HG03175 (cell line): ENCODE measurements around the gene LINGO1.

Experiments used
- ATAC-seq: cut with Tn5 transposase; IDR thresholded peaks from one replicate; pipeline ENCODE4 v1.9.1; 2021; ENCODE audit warnings: mild to moderate bottlenecking, moderate library complexity; ENCODE audit not compliant: unreplicated experiment

The LINGO1 gene

DNA sequence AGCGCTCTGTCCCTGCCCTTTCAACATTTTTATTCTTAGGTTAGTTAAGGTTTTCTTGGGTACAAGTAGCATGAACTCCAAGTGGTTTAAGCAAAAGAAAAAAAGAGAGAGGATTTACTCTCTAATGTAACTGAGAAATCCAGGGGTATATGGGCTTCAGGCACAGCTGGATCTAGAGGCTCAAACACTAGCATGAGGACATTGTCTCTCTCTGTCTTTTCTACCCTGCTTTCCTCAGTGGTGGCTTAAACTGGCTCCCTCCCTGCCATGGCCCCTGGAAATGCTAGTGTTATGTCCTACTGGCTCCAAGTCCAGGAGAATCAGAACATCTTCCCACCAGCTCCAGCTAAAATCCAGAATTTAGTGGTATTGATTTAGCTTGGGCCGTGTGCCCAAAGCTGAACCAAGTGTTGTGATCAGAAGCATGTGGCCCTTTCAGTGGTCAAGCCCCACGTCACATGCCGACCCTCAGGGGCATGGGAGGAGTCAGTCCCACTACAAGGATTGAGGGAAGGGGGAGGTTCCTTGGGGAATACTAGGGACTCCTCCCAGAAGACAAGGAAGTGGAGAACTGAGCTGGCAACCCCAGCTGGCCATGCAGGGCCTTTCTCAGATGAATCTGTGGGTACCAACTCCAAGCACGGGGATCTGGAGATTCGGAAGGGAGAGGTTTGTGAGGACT, 58.0 kb downstream of the LINGO1 start:
- ATAC-seq: no peak

- ATAC-seq: no peak
Observed at GRCh38 chr15:77573802-77574201, 58.9 kb downstream of the LINGO1 start.

DNA sequence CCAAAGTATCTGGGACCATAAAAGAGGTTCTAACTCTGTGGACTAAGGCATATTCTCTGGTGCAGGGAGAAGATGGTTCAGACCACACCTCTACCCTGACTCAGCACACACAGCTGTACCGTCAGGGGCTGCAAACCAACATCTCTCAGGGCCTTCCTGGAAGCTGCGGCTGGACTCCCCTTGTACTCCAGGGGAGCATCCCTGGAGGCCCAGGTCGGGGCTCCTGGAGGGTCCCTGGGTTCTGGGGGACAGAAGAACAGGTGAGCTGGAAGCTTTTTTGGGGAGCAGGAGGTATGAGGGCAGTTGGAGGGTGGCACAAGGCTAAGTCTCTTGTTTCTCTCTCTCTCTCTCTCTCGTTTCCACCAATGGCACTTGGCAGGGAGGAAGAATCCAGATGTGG, 60.5 kb downstream of the LINGO1 start:
- no peak for ATAC-seq

- no peak for ATAC-seq
Observed at GRCh38 chr15:77571741-77572140, 61.0 kb downstream of the LINGO1 start.

GRCh38 chr15:77571181-77571580, 61.5 kb downstream of the LINGO1 start:
- ATAC-seq: no peak

- ATAC-seq: no peak
Observed at GRCh38 chr15:77569729-77570125, 63.0 kb downstream of the LINGO1 start.

GRCh38 chr15:77568973-77569728, 63.6 kb downstream of the LINGO1 start:
- ATAC-seq: no peak

- ATAC-seq: no peak
Observed at GRCh38 chr15:77568014-77568972, 64.4 kb downstream of the LINGO1 start.

- ATAC-seq: no peak
Observed at GRCh38 chr15:77567202-77567601, 65.5 kb downstream of the LINGO1 start.

DNA sequence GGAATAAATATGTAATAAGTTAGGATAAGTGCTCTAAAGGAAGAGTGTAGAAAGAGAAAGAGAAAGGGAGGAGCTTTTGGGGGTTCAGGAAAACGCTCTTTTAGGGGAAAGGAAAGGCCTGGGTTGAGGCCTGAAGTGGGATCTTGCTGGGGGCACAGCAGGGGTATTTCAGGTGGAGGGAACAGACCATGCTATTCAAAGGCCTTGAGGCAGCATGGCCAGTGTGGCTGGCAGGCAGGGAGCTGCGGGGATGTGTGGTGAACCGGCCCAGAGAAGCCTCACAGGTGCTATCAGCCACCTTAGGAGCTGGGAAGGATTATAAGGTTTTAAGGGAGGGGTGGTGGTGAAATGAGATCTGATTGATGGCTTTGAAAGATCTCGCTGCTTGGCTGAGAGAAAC, 66.6 kb downstream of the LINGO1 start:
- ATAC-seq: no peak

GRCh38 chr15:77565378-77565915, 67.3 kb downstream of the LINGO1 start:
- ATAC-seq: no peak

DNA sequence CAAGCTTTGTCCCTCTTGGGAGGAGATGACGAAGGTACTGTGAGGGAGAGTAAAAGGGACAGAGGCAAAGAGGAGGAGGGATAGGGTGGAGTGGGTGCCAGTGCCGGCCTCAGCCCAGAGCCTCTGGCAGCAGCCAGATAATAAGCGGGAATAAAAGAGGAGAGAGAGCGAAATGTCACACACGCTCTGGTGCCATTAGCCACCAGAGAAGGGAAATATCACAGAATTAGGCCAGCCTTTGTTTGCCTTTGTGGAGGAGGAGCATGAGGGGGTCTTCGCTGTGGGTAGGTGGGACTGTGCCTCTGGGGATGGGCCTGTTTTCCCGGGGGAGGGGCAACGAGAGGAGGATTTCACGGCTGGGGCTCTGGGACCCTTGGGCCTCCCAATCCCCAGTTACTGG, 67.8 kb downstream of the LINGO1 start:
- no peak for ATAC-seq

GRCh38 chr15:77564341-77564740, 68.4 kb downstream of the LINGO1 start:
- no peak for ATAC-seq

- ATAC-seq: no peak
Observed at GRCh38 chr15:77563623-77564156, 69.0 kb downstream of the LINGO1 start.
